Neuron (in vitro differentiated cells): ENCODE data around the gene HOXD13.

Source experiments
- H2AFZ ChIP-seq: one replicate; pipeline ENCODE4 v1.6.1; 2013; ENCODE audit warnings: low read depth, mild to moderate bottlenecking, inconsistent platforms, low read length, moderate library complexity
- H3K27me3 ChIP-seq: one replicate; pipeline ENCODE4 v1.6.1; 2013; ENCODE audit warnings: low read length; ENCODE audit not compliant: insufficient read depth
- H3K36me3 ChIP-seq: one replicate; pipeline ENCODE4 v1.6.1; 2013; ENCODE audit warnings: low read length; ENCODE audit not compliant: insufficient read depth
- H3K4me1 ChIP-seq: one replicate; pipeline ENCODE4 v1.6.1; 2013; ENCODE audit warnings: low read length; ENCODE audit not compliant: insufficient read depth
- H3K4me3 ChIP-seq: 2 replicates; pipeline ENCODE4 v1.5.1; 2013; ENCODE audit warnings: mild to moderate bottlenecking, low read length, moderate library complexity
- H3K9me3 ChIP-seq: one replicate; pipeline ENCODE4 v1.6.1; 2013; ENCODE audit warnings: low read length

Gene HOXD13

DNA sequence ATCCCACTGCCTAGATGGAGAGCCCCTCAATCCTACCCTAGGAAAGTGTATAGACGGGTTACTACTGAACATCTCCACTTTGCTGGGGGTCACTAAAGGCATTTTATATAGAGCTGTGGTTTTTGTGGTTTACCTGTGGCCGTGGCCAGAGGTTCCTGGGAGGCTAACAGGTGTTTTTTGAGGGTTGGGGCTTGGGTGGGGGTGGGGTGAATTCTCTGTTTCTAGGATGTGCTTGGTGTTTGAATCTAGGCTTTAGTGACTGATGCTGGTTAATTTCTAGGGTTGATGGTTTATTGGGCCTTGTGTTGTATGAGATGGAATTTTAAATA is 44.7 kb downstream of the HOXD13 start:
- no peaks in the 10 kb centered on the region for H3K36me3 ChIP-seq
- no peak overlapping the region for H2AFZ ChIP-seq
- peaks cover 12% of the 10 kb centered on the region for H3K9me3 ChIP-seq
- peaks cover 94% of the 10 kb centered on the region for H3K27me3 ChIP-seq
- H3K4me1 ChIP-seq = no peaks in the 10 kb centered on the region
- H3K4me3 ChIP-seq = no peak overlapping the region

DNA sequence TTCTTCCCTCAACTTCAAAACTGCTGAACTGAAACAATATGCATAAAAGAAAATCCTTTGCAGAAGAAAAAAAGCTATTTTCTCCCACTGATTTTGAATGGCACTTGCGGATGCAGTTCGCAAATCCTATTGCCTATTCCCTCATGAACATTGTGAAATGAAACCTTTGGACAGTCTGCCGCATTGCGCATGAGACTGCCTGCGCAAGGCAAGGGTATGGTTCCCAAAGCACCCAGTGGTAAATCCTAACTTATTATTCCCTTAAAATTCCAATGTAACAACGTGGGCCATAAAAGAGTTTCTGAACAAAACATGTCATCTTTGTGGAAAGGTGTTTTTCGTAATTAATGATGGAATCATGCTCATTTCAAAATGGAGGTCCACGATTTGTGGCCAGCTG is 45.4 kb downstream of the HOXD13 start:
- Histone ChIP-seq H2AFZ (no peak overlapping the region), H3K4me3 (no peak overlapping the region), H3K4me1 (no peaks in the 10 kb centered on the region), H3K27me3 (peaks cover 94% of the 10 kb centered on the region), H3K9me3 (peaks cover 12% of the 10 kb centered on the region), H3K36me3 (no peaks in the 10 kb centered on the region)

DNA sequence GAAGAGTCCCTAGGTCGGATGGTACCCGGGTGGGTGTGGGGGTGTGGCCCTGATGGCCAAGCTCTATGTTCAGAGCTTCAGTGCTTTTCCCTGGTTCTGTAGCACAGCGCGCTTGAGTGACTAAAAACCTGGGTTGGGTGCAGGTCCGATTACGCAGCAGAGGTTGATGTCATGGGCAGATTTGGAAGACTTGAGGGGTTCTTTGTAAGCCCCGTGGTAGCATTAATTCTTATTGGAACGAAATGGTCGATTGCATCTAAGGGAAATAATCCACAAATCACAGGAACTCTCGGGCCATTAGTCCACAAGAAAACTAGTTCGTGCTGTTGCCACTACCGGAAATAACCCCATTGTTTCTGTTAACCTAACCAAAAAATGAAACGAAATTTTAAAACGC is 46.0 kb downstream of the HOXD13 start:
- no peak overlapping the region for H3K4me3 ChIP-seq
- H3K27me3 ChIP-seq = peaks cover 92% of the 10 kb centered on the region
- H3K4me1 ChIP-seq = no peaks in the 10 kb centered on the region

GRCh38 chr2:176138923-176139660 is 46.6 kb downstream of the HOXD13 start:
- H3K36me3 ChIP-seq = no peaks in the 10 kb centered on the region
- H3K27me3 ChIP-seq = peaks cover 92% of the 10 kb centered on the region
- no peaks in the 10 kb centered on the region for H3K4me1 ChIP-seq
- no peak overlapping the region for H3K4me3 ChIP-seq
- H2AFZ ChIP-seq = no peak overlapping the region
- H3K9me3 ChIP-seq = peaks cover 12% of the 10 kb centered on the region

More for the DNA sequence above, 46.0 kb downstream of the HOXD13 start:
- H3K9me3 ChIP-seq = peaks cover 12% of the 10 kb centered on the region
- no peak overlapping the region for H2AFZ ChIP-seq
- no peaks in the 10 kb centered on the region for H3K36me3 ChIP-seq

GRCh38 chr2:176139661-176140512 is 47.4 kb downstream of the HOXD13 start:
- no peak overlapping the region for H2AFZ ChIP-seq
- H3K4me1 ChIP-seq = no peaks in the 10 kb centered on the region
- peaks cover 12% of the 10 kb centered on the region for H3K9me3 ChIP-seq
- H3K4me3 ChIP-seq = peak overlapping the region; percentile 43
- H3K36me3 ChIP-seq = no peaks in the 10 kb centered on the region
- H3K27me3 ChIP-seq = peaks cover 88% of the 10 kb centered on the region

- Histone ChIP-seq H3K36me3 (no peaks in the 10 kb centered on the region), H3K27me3 (peaks cover 88% of the 10 kb centered on the region), H3K4me3 (peak overlapping the region; percentile 43), H2AFZ (no peak overlapping the region), H3K4me1 (no peaks in the 10 kb centered on the region), H3K9me3 (peaks cover 11% of the 10 kb centered on the region)
Observed at GRCh38 chr2:176140513-176141317, 48.2 kb downstream of the HOXD13 start.

- no peak overlapping the region for H2AFZ ChIP-seq
- peaks cover 88% of the 10 kb centered on the region for H3K27me3 ChIP-seq
- no peaks in the 10 kb centered on the region for H3K36me3 ChIP-seq
- H3K4me3 ChIP-seq = no peak overlapping the region
- no peaks in the 10 kb centered on the region for H3K4me1 ChIP-seq
- peaks cover 9% of the 10 kb centered on the region for H3K9me3 ChIP-seq
Observed at GRCh38 chr2:176142281-176142680, 49.8 kb downstream of the HOXD13 start.
